ENCODE data around the gene INPP4B.

Gene INPP4B

DNA sequence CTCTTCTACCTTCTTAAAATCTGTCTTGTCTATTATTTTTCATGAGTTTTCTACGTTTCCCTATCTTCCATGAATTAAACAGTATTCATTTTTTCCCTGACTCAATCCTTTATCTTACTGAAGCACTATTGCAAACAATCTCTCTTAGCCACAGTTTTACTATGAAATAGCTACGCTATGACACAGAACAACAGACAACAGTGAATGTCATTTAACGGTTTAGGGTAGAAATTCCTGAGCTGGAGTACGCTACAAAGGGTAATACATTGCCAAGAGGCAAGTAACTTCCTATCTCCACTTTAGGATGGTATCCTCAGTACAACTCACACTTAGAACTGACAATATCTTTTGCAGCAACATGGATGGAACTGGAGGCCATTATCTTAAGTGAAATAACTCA is 552.6 kb downstream of the INPP4B start:
- DNase-seq (ENCODE audit: low read depth in 3 of 3): no peak

DNA sequence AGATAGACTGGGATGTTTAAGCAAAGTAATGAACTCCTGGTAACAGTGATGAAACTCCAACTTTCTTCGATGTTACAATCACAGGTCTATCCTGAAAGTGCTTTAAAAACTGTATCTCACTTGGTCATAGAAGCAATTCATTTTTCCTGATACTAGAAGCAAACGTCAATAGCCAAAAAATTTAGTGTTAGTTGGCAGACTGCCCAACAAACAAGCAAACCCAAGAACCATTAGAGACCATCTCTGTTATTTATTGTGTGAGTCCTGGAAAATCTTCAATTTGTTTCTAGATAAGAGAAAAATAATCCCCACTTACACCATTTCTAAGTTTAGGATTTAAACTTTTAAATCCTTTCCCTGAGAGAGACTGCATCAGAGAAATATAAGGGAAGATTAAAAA is 553.9 kb downstream of the INPP4B start:
- DNase-seq (ENCODE audit: low read depth in 3 of 3): no peak

DNA sequence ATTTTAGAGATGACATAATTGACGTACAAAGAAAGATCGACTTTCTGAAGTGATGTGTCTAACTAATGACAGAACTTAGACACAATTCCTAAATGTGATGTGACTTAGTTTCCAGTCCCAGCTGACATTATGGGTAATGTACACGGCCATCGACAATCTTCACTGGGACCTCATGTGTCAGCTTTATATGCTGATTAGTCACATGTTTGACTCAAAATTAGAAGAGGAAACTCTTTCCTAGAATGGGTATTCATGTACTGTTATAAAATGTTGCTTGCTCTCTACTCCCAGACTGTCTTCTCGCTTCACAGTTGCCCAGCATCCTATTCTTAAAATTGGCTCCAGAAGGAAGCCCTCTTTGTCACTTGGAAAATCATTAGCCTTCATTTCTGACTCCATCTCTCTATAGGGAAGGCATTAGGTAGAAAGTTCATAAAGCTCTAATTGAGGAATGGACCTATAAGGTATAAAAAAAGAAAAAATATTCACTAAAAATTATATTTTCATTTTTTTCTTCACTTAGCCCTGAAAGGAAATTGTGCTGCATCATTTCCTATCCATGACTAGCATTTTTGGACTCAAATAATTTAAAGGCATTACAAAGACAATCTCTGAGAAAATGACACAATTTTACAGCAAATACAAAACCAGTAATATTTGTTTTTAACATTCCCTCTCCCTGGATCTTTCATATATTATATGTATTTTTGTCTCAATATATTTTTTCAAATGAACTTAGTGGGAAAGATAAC is 554.6 kb downstream of the INPP4B start:
- DNase-seq (ENCODE audit: low read depth in 3 of 3): no peak

DNA sequence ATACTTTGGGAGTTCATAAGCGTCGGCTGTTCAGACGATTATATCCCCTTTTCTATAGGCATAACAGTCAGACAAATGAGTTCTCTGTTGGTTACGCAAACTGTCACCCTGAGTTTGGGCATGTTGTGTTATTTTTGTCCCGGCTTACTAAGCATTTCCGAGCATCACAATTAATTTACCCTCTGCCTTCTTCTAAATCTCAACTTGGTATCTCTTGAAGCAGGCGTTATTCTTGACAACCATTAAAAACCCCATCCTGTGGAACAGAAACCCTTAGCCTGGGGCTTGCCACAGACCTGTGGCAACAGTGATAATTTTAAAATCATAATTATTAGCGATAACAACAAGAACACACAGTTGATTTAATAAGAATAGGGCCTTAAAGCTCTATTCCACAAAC is 558.7 kb downstream of the INPP4B start:
- no peak for DNase-seq (ENCODE audit: low read depth in 3 of 3)

DNA sequence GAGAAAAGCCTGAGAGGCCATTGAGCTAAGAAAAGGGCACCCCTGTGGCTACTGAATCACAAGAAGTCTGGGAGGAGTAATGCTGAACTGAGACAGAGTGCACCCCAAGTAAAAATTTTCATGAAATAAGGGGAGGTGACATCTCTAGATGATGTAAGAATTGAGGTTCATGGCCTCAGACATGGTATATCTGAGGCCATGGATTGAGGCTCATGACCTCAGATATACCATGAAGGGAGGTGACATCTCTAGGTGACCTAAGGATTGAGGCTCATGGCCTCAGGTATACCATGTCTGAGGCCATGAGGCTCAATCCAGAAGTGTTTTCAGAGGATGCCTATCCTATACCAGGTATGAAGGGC is 560.9 kb downstream of the INPP4B start:
- DNase-seq (ENCODE audit: low read depth in 3 of 3): no peak

DNA sequence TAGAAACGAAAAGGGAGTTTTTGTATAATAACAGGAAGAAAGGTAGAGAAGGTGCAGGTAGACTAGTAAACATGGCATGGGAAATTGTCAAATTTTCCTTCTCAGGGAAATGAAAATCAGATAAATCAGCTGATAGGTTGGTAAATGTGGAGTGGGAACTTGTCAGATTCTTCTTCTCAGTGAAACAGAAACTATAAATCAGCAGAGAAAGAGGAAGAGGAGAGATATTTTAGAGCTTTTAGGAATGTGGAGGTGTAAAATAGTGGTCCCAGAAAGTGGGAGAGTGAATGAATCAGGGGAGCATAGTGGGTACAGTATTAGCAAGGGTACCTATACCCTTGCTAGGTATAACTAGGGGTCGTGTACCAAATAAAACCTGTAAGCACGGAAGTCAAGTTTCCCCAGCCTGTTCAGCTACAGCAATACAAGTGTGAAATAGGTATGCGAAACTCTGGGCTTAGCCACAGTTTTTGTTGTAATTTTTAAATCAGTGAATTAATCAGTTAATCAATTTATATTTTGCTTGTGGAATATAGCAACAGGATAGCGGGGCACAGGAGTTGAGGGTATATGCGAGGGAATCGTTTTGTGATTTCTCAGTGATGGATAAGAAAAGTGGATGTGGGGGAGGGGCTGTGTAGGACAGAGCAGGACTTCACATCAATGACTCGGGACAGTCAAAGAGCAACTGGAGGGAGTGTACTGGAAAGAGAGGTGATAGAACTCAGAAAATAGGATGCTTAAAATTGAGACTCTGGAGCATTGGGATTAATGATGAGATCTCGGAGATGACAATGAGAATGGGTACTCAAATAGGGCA is 561.5 kb downstream of the INPP4B start:
- no peak for DNase-seq (ENCODE audit: low read depth in 3 of 3)

DNA sequence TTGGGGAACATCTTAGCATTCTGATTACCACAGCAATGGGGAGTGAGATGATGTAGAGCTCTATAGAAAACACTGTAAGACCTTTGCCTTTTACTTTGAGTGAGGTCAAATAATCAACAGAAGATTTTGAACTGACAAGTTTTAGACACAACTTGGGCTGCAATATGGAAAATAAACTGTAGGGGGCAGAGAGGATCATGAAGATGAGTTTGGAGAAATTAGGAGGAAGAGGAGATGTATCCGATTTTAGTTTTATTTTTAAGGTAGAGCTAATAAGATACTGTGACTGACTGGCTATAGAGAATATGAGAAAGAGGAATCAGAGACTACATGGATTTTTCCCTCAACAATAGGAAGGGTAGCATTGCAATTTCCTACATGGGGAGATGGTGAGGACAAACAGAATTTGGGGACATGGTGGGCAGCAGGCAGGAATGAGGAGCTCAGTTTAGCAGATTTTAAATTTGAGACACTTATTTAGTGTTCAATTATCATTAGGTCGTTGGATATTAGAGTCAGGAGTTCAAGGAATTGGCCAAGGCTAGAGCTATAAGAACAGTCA is 563.1 kb downstream of the INPP4B start:
- no peak for DNase-seq (ENCODE audit: low read depth in 3 of 3)

DNA sequence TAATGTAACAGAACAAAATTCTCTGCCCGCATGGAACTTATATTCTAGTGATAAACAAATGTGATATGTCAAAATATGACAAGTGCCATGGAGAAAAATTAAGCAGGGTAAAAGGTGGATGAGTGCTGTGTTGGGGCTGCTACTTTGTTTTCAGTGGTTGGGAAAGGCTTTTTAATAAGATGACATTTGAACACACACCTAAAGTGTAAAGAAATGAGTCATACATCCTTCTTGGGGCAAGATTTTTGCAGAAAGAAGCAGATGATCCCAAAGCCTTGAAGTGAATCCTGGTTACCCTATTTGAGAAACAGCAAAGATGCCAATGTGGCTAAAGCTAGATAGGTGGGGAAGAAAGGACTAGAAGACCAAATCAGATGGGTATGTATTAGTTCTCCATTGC is 564.1 kb downstream of the INPP4B start:
- no peak for DNase-seq (ENCODE audit: low read depth in 3 of 3)

DNA sequence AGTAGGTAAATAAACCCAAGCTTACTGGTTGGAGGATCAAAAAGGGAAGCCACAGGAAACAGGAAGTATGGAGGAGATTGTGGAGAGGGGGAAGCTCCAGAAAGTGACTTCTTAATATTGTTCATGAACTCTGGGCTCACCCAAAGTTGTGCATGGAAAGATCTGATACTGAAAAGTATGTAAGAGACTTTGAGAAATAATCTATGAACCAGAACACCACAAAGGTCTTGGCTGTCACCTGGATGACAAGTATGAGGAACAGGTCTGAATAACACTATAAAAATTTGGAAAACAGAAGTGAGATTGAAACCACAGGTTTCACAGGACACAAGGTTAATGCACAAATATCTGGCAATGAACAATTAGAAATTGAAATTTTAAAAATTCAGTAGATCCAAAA is 567.4 kb downstream of the INPP4B start:
- no peak for DNase-seq (ENCODE audit: low read depth in 3 of 3)

DNA sequence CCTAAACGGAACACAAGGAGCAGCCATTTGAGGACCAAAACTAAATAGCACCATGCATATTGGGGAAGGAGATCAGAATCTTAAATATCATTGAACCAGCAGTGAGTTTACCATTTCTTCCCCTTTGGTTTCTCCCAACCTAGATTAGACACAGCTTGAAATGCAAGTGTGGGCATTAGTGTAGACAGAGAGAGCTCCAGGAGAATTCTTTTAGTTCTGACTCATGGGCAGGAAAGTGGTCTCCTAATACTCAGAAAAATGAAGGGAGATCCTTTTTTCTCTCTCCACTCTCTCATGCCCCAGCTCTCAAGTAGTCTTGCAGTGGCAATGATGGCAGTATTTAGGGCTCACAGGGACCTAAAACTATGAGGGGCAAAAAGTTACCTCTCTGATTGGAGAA is 567.9 kb downstream of the INPP4B start:
- no peak for DNase-seq (ENCODE audit: low read depth in 3 of 3)

DNA sequence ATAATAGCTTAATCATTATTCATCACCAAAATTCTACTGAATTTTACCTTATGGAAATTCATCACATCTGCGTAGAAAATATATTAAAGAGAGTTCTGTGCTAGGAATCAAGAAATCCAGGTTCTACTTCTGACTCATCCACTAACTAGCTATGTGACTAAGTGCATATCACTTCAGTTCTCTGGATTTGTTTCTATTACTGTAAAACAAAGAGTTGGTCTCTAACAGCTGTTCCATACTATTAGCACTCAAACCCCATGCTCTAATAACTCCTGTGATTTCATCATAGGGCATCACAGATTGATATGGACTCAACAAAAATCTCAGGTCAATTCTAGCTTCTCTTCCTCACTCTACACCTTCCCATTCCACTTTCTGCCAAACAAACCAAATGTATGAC is 572.0 kb downstream of the INPP4B start:
- DNase-seq (ENCODE audit: low read depth in 3 of 3): no peak

DNA sequence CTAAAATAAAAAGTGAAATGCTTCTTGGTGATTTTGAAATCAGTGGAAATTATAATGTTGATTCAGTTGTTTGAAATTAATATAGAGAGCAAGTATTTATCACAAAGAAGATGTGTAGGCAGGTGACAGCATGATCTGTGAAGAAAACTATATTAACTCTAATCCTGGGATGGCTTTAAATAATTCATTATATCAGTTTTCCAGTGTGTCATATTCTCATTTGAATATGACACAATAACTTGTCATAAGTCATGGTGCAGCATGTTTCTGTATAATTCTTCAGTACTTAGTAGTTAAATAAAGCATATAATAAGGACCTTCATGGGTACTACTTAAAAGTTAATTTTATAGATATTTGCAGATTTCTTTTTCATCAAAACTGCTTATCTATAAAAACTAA is 573.6 kb downstream of the INPP4B start:
- no peak for DNase-seq (ENCODE audit: low read depth in 3 of 3)

DNA sequence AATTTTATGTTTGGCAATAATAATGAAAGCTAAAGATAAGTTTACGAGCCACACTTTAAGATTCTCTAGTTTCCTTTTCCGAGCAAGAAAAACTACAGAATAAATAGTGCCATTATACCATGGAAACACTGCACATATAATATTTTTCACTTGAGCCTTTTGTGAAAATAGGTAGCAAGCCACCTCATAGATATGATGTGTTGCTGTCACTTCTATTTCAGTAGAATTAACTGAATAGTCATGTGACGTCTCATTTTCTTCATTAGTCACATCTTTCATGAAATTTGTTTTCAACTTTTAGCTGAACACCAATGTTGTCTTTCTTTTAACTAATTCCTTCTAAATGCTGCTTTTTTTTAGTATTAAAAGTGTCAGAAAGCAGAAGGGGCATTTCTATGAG is 574.3 kb downstream of the INPP4B start:
- no peak for DNase-seq (ENCODE audit: low read depth in 3 of 3)

DNA sequence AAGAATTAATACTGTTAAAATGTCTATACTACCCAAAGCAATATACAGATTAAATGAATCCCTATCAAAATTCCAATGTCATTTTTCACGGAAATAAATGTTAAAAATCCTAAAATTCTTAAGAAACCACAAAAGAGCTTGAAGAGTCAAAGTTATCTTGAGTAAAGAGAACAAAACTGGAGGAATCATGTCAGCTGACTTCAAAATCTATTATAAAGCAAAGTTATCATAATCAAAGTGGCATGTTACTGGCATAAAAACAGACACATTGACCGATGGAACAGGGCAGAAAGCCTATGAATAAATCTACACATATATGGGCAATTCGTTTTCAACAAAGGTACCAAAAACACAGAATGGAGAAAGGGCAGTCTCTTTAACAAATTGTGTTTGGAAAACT is 579.0 kb downstream of the INPP4B start:
- DNase-seq (ENCODE audit: low read depth in 3 of 3): no peak

DNA sequence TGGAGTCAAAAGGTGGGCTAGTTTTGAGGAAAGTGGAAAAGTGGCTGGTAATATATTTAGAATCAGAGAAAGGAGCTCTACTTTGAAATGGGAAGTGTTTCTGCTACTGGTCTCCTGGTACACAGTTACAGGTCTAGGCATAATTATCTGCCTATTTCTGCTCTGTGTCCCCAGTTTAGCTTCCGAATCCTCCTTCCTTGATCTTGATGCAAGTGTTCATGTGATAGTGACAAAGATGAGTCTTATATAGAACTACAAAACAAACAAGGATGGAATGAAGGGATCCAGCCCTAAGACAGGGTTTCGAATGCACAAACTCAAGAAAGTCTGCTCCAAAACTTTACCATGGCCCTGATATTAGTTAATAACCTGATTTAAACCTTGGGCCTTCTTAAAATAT is 580.2 kb downstream of the INPP4B start:
- no peak for DNase-seq (ENCODE audit: low read depth in 3 of 3)

DNA sequence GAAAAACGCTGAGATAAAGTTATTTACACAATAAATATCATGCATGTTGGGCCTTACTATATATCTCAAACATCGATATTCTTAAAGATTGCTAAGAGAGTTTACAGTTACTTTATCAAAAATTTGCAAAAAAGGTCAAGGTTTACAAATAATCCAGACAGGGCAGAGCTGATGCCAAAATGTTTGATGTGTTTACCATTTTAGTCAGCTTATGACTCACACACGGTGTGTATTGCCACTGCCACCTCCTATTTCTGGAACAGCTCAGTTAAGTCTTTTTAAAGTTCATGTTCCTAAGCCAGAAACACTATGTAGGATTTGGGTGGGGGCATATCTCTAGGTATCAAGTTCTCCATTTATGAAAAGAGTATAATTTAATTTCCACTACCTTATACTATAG is 580.6 kb downstream of the INPP4B start:
- no peak for DNase-seq (ENCODE audit: low read depth in 3 of 3)

DNA sequence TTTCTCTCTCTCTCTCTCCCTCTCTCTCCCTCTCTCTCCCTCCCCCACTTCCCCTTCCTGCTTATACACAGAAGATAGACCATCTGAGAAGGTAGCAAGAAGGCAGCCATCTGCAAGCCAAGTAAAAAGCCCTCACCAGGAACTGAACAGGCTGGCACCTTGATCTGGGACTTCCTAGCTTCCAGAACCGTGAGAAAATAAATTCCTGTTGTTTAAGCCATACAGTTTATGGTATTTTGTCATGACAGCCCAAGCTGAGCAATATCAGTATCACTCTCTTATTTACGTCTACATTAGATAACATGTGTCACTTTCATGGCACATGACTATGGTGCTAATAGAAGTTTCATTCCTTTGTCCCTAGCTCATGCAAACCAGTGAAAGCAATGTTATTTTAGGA is 581.1 kb downstream of the INPP4B start:
- DNase-seq (ENCODE audit: low read depth in 3 of 3): no peak

DNA sequence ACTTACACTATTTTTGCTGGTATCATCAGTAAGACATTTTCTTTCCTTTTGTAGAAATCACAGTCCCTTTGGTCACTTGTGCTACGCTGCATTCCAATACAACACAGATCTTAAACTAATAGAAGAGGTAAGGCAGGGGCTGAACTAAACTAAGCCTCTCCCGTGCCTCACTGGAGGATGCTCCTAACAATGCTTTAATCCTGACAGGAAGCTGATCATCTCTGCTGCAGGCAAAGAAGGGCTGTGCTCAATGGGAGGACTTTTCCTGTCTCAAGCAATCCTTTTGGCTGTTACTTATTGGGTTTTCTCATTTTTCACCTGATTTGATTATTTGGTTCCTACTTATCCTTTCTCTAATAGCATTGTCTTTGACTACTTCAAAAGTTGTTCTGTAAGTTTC is 583.1 kb downstream of the INPP4B start:
- no peak for DNase-seq (ENCODE audit: low read depth in 3 of 3)

DNA sequence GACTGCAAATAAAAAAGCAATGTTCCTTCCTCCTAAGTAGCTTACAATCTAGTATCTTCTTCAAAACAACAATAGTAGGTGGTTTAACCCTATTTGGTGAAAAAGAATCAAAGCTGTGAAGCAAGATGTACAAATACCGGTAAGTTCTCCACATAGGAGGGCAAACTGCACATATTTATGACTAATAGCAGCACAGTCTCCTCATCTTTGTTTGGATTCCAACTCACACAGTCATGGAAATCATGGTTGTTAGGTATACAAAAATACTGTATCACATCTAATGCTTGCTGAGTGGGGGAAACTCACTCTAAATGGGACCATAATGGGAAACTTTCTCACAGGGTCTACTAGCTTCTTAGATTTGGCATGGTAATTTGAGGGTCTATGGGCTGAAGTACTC is 597.2 kb downstream of the INPP4B start:
- no peak for DNase-seq (ENCODE audit: low read depth in 3 of 3)

DNA sequence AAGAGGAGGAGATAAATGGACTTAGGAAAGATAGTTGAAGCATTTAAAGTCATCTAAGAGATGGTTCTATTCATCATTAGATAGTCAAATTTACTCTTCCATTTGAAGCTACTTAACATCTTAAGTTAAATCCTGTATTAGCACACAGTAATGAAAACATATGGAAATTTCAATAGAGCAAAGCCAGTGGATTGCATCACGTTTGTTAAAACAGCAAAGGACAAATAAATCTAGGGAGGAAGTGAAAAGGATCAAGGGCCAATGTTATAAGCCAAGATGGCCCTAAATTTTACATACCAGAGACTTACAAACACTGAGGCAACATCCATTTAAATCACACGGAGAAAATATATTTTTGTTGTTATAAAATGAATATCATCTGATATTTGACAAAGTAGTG is 602.8 kb downstream of the INPP4B start:
- DNase-seq (ENCODE audit: low read depth in 3 of 3): no peak

DNA sequence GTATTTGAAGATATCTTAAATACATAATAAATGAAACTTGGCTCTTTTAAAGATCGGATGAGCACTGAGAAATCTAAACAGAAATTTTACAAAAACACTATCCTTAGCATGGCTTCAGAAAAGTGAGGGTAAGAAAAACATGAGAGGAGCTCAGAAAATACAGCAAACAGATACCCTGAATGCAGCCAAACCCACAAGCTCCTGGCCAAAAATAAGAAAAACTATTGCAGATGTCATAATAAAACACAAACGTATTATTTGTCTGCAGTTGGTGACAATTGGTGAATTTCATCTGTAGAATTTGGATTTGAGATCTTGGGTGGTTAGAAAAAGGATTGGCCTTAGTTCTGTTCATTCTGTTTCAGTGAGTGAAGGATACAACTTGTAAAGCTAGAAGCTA is 603.9 kb downstream of the INPP4B start:
- no peak for DNase-seq (ENCODE audit: low read depth in 3 of 3)

DNA sequence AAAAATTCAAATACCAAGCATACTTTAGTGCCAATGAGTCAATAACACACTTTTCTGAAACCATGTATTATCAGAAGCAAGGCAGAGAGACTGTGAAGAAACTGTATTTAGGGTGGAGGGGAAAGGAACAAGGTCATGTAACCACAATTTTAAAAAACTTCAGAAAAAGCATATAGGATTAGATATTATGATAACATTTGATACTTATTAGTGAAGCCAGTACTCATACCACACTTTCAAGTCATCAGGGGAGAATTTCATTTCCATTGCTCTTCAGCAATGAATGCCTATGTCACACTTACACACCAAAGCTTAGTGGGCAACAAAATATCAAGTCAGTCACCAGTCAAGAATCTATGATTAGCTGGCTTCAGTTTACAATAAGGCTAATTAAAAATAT is 607.5 kb downstream of the INPP4B start:
- no peak for DNase-seq (ENCODE audit: low read depth in 3 of 3)

DNA sequence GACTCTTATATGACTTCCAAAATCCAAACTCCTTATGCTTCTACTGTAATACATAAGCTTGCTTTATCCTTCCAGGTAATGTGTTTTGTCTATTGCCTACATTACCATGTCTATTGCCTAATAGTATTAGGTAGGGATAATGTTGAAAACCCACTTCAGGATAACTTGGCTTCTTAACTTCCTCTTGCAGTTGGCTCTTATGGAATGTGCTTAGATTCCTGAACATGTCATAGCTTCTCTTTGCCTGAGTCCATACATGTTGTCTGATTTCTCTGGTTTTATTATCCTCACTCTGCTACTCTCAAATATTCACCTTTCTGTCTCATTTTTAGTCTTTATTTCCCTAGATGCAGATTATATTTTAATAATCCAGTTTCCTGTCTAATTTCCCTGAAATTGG is 609.8 kb downstream of the INPP4B start:
- DNase-seq (ENCODE audit: low read depth in 3 of 3): no peak
